Lower leg skin (tissue), 4 donors: ENCODE data around the gene SRP68. TPM values are rescaled to one million over a fixed set of nuclear protein-coding genes. Genes with fewer than 3 reads are reported as not detected.

Experiments
- DNase-seq, 2 donors: peaks; one replicate each; pipeline ENCODE4 v3.0.0-alpha.2; 2019; ENCODE audit warnings: low spot score in 2 of 2
- H3K4me3 ChIP-seq: fragments of 200-600 bp; sonication (generic); 2 replicates; pipeline ENCODE4 v1.5.1; 2017; ENCODE audit warnings: mild to moderate bottlenecking, low read depth; ENCODE audit not compliant: poor library complexity, severe bottlenecking
- CTCF ChIP-seq, 3 donors: fragments of 450-650 bp; IDR thresholded peaks; one replicate each; pipeline ENCODE4 v1.5.1; 2016; ENCODE audit warnings: antibody characterized with exemption in 3 of 3, mild to moderate bottlenecking in 3 of 3, moderate library complexity in 2 of 3
- POLR2A ChIP-seq, 2 donors: fragments of 450-650 bp; IDR thresholded peaks; one replicate each; pipeline ENCODE4 v1.6.1; 2016 to 2017; ENCODE audit warnings: antibody characterized with exemption in 2 of 2, mild to moderate bottlenecking in 1 of 2, moderate library complexity in 1 of 2
- WGBS, 2 donors: methylation state at CpG; one replicate each; pipeline ENCODE4 v1.1.5; 2018; 5-methylcytosine and 5-hydroxymethylcytosine counted together
- intact Hi-C: fragments of 100-400 bp; cut with DNase I; formaldehyde crosslinking; loops from one replicate; pipeline ENCODE4 v1.15.0; 2023; ENCODE audit warnings: low total_unique reads
- total RNA-seq, 4 donors: library from RNA; depleted of rRNA; stranded (reverse); fragments of >200 nt; gene quantifications; one replicate each; pipeline ENCODE4 v1.1.0, GENCODE V29; 2016

The SRP68 gene
- total RNA-seq, 4 donors from 2014 or later = 67.2 to 76.5 (median 72.3) TPM

- 73 to 78% methylated on average over 6 to 8 of the region's 8 CpGs for WGBS, 2 donors
- no peak for TF ChIP-seq POLR2A (IDR thresholded peaks at IDR 0.05)
- no peak for TF ChIP-seq CTCF (IDR thresholded peaks at IDR 0.05)
- intact Hi-C loops = loop anchor here (5.0 kb wide), 1 partner anchor 98 kb away; no protein-coding TSS in a partner anchor
- no peak overlapping the region for H3K4me3 ChIP-seq
- DNase-seq = no peak
Observed at GRCh38 chr17:76004750-76005262, 67.5 kb downstream of the SRP68 start.

- TF ChIP-seq POLR2A (IDR thresholded peaks at IDR 0.05) (no peak), CTCF (IDR thresholded peaks at IDR 0.05) (no peak)
- DNase-seq = no peak
- WGBS, 2 donors = 69 to 74% methylated on average over 6 of the region's 6 CpGs
- H3K4me3 ChIP-seq = no peak overlapping the region
- intact Hi-C loops = no loop called here
Observed at GRCh38 chr17:76003915-76004314, 68.4 kb downstream of the SRP68 start.

- intact Hi-C loops = no loop called here
- DNase-seq = no peak
- no peak overlapping the region for H3K4me3 ChIP-seq
- no peak for TF ChIP-seq CTCF (IDR thresholded peaks at IDR 0.05)
- no peak for TF ChIP-seq POLR2A (IDR thresholded peaks at IDR 0.05)
- 89 to 93% methylated on average over 12 of the region's 12 CpGs for WGBS, 2 donors
Observed at GRCh38 chr17:76002100-76002499, 70.2 kb downstream of the SRP68 start.

GRCh38 chr17:76000755-76001521, 71.4 kb downstream of the SRP68 start, which contains the start of gene CDK3:
TSS of gene CDK3 (plus strand) at chr17:76000855. CDS start at chr17:76001426, 571 bp downstream.
- WGBS, 2 donors = 56 to 84% methylated on average over 11 to 19 of the region's 21 CpGs
- TF ChIP-seq CTCF (IDR thresholded peaks at IDR 0.05) (no peak), POLR2A (IDR thresholded peaks at IDR 0.05) (no peak)
- intact Hi-C loops = no loop called here
- no peak for DNase-seq
- no peak within 1 kb of the TSS for H3K4me3 ChIP-seq

- 41 to 53% methylated on average over 26 to 28 of the region's 31 CpGs for WGBS, 2 donors
- TF ChIP-seq CTCF (IDR thresholded peaks at IDR 0.05) (no peak), POLR2A (IDR thresholded peaks at IDR 0.05) (no peak)
- intact Hi-C loops = no loop called here
- no peak for DNase-seq
- no peak overlapping the region for H3K4me3 ChIP-seq
Observed at GRCh38 chr17:76000016-76000754, 72.1 kb downstream of the SRP68 start.
